ENCODE results near the gene HAGH. TPM values are rescaled to one million over a fixed set of nuclear protein-coding genes. Genes with fewer than 3 reads are reported as not detected.

The HAGH gene
- total and polyA plus RNA-seq, 9 of the 15 experiments (the other 6 are each of a cell fraction or from before 2014, with no cell fraction given): 0.46 to 35.1 (median 16.8) TPM

GRCh38 chr16:1786242-1787055 lies 40.2 kb downstream of the HAGH start (continued):
- TF ChIP-seq FOXJ3 (CRISPR knock-in tag; IDR thresholded peaks at IDR 0.05): no peak
- peak; percentile 41 for TF ChIP-seq POLR2G (IDR thresholded peaks at IDR 0.05; ENCODE audit: low read depth, low read length)

- WGBS (ENCODE audit: insufficient coverage, low coverage, missing lambda C conversion rate): 96% methylated on average over 14 of the region's 14 CpGs
Observed at GRCh38 chr16:1785846-1786170, 40.8 kb downstream of the HAGH start.

More at GRCh38 chr16:1785846-1786170, 40.8 kb downstream of the HAGH start:
- H3K27me3 ChIP-seq (ENCODE audit: control insufficient read depth in 2 of 2, insufficient read depth in 2 of 2, low read length in 2 of 2): no peaks in the 10 kb centered on the region
- H3K9me1 ChIP-seq (ENCODE audit: control insufficient read depth, insufficient read depth, low read length): no peaks in the 10 kb centered on the region
- H3K27ac ChIP-seq (ENCODE audit: extremely low read depth, low read depth, low read length): no peak overlapping the region
- no peak overlapping the region for H3K4me3 ChIP-seq
- TF ChIP-seq RREB1 (CRISPR knock-in tag; IDR thresholded peaks at IDR 0.05) (no peak), RBM17 (IDR thresholded peaks at IDR 0.05; ENCODE audit: borderline replicate concordance, low read depth, low read length) (no peak), FUS (optimal IDR thresholded peaks at IDR 0.05; ENCODE audit: low read depth, low read length) (no peak), ZNF668 (CRISPR knock-in tag; IDR thresholded peaks at IDR 0.05) (no peak), HMG20B (CRISPR knock-in tag; IDR thresholded peaks at IDR 0.05) (no peak), SUPT5H (IDR thresholded peaks at IDR 0.05) (no peak), ETS2 (tag; IDR thresholded peaks at IDR 0.05; ENCODE audit: borderline replicate concordance, poor library complexity, severe bottlenecking) (no peak), ZBTB26 (CRISPR knock-in tag; IDR thresholded peaks at IDR 0.05) (no peak), RBM39 (optimal IDR thresholded peaks at IDR 0.05; ENCODE audit: low read depth, low read length) (no peak), NCOR1 (IDR thresholded peaks at IDR 0.05) (no peak), KAT8 (IDR thresholded peaks at IDR 0.05; ENCODE audit: low read depth) (no peak), SIN3B (IDR thresholded peaks at IDR 0.05; ENCODE audit: low read depth) (no peak)
- no peak overlapping the region for H2AFZ ChIP-seq (ENCODE audit: low read depth, low read length)
- DNase-seq (ENCODE audit: extremely low read depth in 1 of 4, low spot score in 3 of 4) (no peak), ATAC-seq (no peak), FAIRE-seq (no peak)
- ChIA-PET CTCF (ENCODE audit: low intra/inter-chr PET ratio) (no interaction called here), POLR2A (interaction anchor here (0.7 kb wide), 1 partner anchor 10 kb away, joined by 3 read pairs; no protein-coding TSS in a partner anchor)
- peaks cover 59% of the 10 kb centered on the region; the same call in 1 of the 3 replicates for H3K36me3 ChIP-seq (ENCODE audit: control insufficient read depth, insufficient read depth, low read length)
- no peak overlapping the region for H3K4me2 ChIP-seq (ENCODE audit: insufficient read depth, low read length)
- H3K9me3 ChIP-seq (replicated peaks; ENCODE audit: control insufficient read depth, insufficient read depth, low read depth, low read length): no peaks in the 10 kb centered on the region
- H4K20me1 ChIP-seq (replicated peaks; ENCODE audit: control insufficient read depth, insufficient read depth, low read length): peaks cover 3% of the 10 kb centered on the region; the same call in 1 of the 2 replicates
- BruUV-seq (replicated peaks): no TSS peak
- peak overlapping the region in 1 of 2 experiments; percentile 58; a peak in 2 of 4 replicates for H3K9ac ChIP-seq (ENCODE audit: insufficient read depth in 1 of 2, low read depth in 2 of 2, low read length in 2 of 2)
- in situ Hi-C loops (cut with MboI) (no loop called here), intact Hi-C loops (cut with micrococcal nuclease) (no loop called here)
- peaks cover 4 to 85% of the 10 kb centered on the region in 2 experiments; a peak in 3 of 5 replicates for H3K4me1 ChIP-seq (replicated peaks in 1 of 2; ENCODE audit: control insufficient read depth in 2 of 2, insufficient read depth in 2 of 2, low read length in 2 of 2)
- peaks cover 53% of the 10 kb centered on the region for H3K79me2 ChIP-seq (ENCODE audit: control insufficient read depth, insufficient read depth, low read length)

All from K562 (cell line).